A549 (cell line): Measurements from ENCODE around the gene ITGB8. TPM values are rescaled to one million over a fixed set of nuclear protein-coding genes. Genes with fewer than 3 reads are reported as not detected.

Source experiments
- ATAC-seq, 2 experiments: fragments of 200-7000 bp in 1 of 2; fragments of >200 bp in 1 of 2; cut with Nextera tagmentation in 1 of 2; cut with Tn5 transposase in 1 of 2; 3 replicates each; pipeline versions ENCODE4 v1.8.0 to v1.9.1; 2018 to 2020; ENCODE audit warnings: mild to moderate bottlenecking in 1 of 2, moderate library complexity in 1 of 2
- CTCF ChIA-PET: fragments of 300-600 bp; sonication (Branson Sonifier 250); formaldehyde crosslinking; extraction: SDS; loops from one replicate; lab custom pipeline; 2021; ENCODE audit warnings: antibody characterized with exemption, inconsistent platforms; lab: Yijun Ruan, JAX
- POLR2A ChIA-PET: fragments of 350-600 bp; formaldehyde crosslinking; extraction: SDS; loops from one replicate; lab custom pipeline; 2021; ENCODE audit warnings: antibody characterized with exemption, inconsistent platforms; lab: Yijun Ruan, JAX
- DNase-seq, 2 experiments: peaks; one replicate each; pipeline versions ENCODE4 v3.0.0 to v3.0.0-alpha.2; 2011 to 2016; ENCODE audit warnings: low read depth in 1 of 2, low spot score in 1 of 2
- FAIRE-seq: peaks from 2 replicates; lab custom pipeline; 2011; peaks lifted over from hg19 to GRCh38; lab: Jason Lieb, UNC
- H3K27ac ChIP-seq, 2 experiments: fragments of >200 bp; sonication (Bioruptor Twin); formaldehyde crosslinking; 3 replicates each; pipeline ENCODE4 v1.5.1; 2016 to 2017
- H3K4me1 ChIP-seq: fragments of >200 bp; sonication (Bioruptor Twin); formaldehyde crosslinking; 3 replicates; pipeline ENCODE4 v1.6.1; 2016
- H3K4me2 ChIP-seq: fragments of >200 bp; sonication (Bioruptor Twin); formaldehyde crosslinking; 3 replicates; pipeline ENCODE4 v1.6.1; 2016
- H3K4me3 ChIP-seq: fragments of >200 bp; sonication (Bioruptor Twin); formaldehyde crosslinking; 3 replicates; pipeline ENCODE4 v1.5.1; 2016
- H3K9me3 ChIP-seq: fragments of >200 bp; sonication (Bioruptor Twin); formaldehyde crosslinking; 3 replicates; pipeline ENCODE4 v1.6.1; 2016
- BHLHE40 ChIP-seq: IDR thresholded peaks from 2 replicates; pipeline ENCODE4 v1.6.1; 2012; ENCODE audit warnings: low read depth, low read length, inconsistent platforms
- CBX2 ChIP-seq: fragments of 200-600 bp; sonication (generic); IDR thresholded peaks from 2 replicates; pipeline ENCODE4 v1.6.1; 2016; ENCODE audit warnings: low read depth, mild to moderate bottlenecking, borderline replicate concordance
- CHD4 ChIP-seq: fragments of 200-600 bp; sonication (generic); IDR thresholded peaks from 2 replicates; pipeline ENCODE4 v1.6.1; 2016; ENCODE audit warnings: antibody characterized with exemption, mild to moderate bottlenecking, borderline replicate concordance
- ESRRA ChIP-seq: fragments of 150-350 bp; IDR thresholded peaks from 2 replicates; pipeline ENCODE4 v1.6.1; 2014; ENCODE audit warnings: mild to moderate bottlenecking, low read length, borderline replicate concordance
- FOSB ChIP-seq: fragments of 250-450 bp; sonication (Bioruptor Pico); IDR thresholded peaks from 2 replicates; pipeline ENCODE4 v1.5.0; 2020; ENCODE audit warnings: mild to moderate bottlenecking, moderate library complexity
- HDAC2 ChIP-seq: fragments of 200-600 bp; sonication (generic); IDR thresholded peaks from 2 replicates; pipeline ENCODE4 v1.6.1; 2016
- HEYL ChIP-seq: fragments of 250-450 bp; sonication (Bioruptor Pico); IDR thresholded peaks from 2 replicates; pipeline ENCODE4 v1.8.0; 2021; ENCODE audit warnings: mild to moderate bottlenecking, moderate library complexity
- HOXB13 ChIP-seq: fragments of 250-450 bp; sonication (Bioruptor Pico); IDR thresholded peaks from 2 replicates; pipeline ENCODE4 v1.5.0; 2020; ENCODE audit warnings: low read depth, mild to moderate bottlenecking, moderate library complexity
- JUNB ChIP-seq: fragments of >200 bp; sonication (Bioruptor Twin); formaldehyde crosslinking; IDR thresholded peaks from 2 replicates; pipeline ENCODE4 v1.6.1; 2016
- MAFK ChIP-seq: fragments of 450-650 bp; IDR thresholded peaks from 2 replicates; pipeline ENCODE4 v1.6.1; 2014; ENCODE audit not compliant: partially characterized antibody
- NPAS2 ChIP-seq: fragments of 250-450 bp; sonication (Bioruptor Pico); IDR thresholded peaks from 2 replicates; pipeline ENCODE4 v1.8.0; 2022; ENCODE audit warnings: mild to moderate bottlenecking, moderate library complexity, borderline replicate concordance
- PHF8 ChIP-seq: fragments of 200-600 bp; sonication (generic); IDR thresholded peaks from 2 replicates; pipeline ENCODE4 v1.6.1; 2016; ENCODE audit warnings: low read depth, mild to moderate bottlenecking, antibody characterized with exemption, moderate library complexity, borderline replicate concordance
- POLR2AphosphoS2 ChIP-seq: conservative IDR thresholded peaks from 2 replicates; pipeline ENCODE4 v1.6.1; 2012; ENCODE audit warnings: low read length, improper control_type of control experiment, inconsistent platforms
- RCOR1 ChIP-seq: fragments of 150-350 bp; IDR thresholded peaks from 2 replicates; pipeline ENCODE4 v1.6.1; 2014; ENCODE audit warnings: antibody characterized with exemption, low read length, low read depth
- RNF2 ChIP-seq: fragments of 200-600 bp; sonication (generic); IDR thresholded peaks from 2 replicates; pipeline ENCODE4 v1.6.1; 2016; ENCODE audit warnings: low read depth, mild to moderate bottlenecking, antibody characterized with exemption, moderate library complexity, borderline replicate concordance
- SREBF2 ChIP-seq: fragments of 450-650 bp; IDR thresholded peaks from 2 replicates; pipeline ENCODE4 v1.6.1; 2014; ENCODE audit warnings: mild to moderate bottlenecking, moderate library complexity
- TP53 ChIP-seq: fragments of 250-450 bp; sonication (Bioruptor Pico); IDR thresholded peaks from 2 replicates; pipeline ENCODE4 v1.5.0; 2021; ENCODE audit warnings: mild to moderate bottlenecking, moderate library complexity
- ZSCAN20 ChIP-seq: fragments of 250-450 bp; sonication (Bioruptor Pico); IDR thresholded peaks from 2 replicates; pipeline ENCODE4 v1.8.0; 2022; ENCODE audit warnings: mild to moderate bottlenecking, moderate library complexity
- WGBS: methylation state at CpG from one replicate; pipeline ENCODE4 v1.1.6; 2017; ENCODE audit errors: missing lambda C conversion rate; 5-methylcytosine and 5-hydroxymethylcytosine counted together
- polyA plus RNA-seq, 4 experiments: library from polyadenylated mRNA; depleted of rRNA in 3 of 4; stranded (reverse); fragments of >200 nt; fragmentation: RNase III in 1 of 4; extraction: RNeasy Plus Mini Kit Qiagen cat#74134 plus additional on column Dnase treatment in 1 of 4; gene quantifications; 2 replicates in 3 of 4; 3 replicates in 1 of 4; pipeline ENCODE4 v1.2.3, GENCODE V29; 2011 to 2017
- TF ChIP-seq, protein P1 (sequence below): fragments of 200-600 bp; sonication (generic); IDR thresholded peaks from 2 replicates; pipeline ENCODE4 v1.6.1; 2016; ENCODE audit warnings: antibody characterized with exemption, mild to moderate bottlenecking, moderate library complexity
- TF ChIP-seq, protein P2 (sequence below): IDR thresholded peaks from 2 replicates; pipeline ENCODE4 v1.6.1; 2012
- TF ChIP-seq, protein P3 (sequence below): IDR thresholded peaks from 2 replicates; pipeline ENCODE4 v1.6.1; 2012
- TF ChIP-seq, protein P4 (sequence below): IDR thresholded peaks from 2 replicates; pipeline ENCODE4 v1.6.1; 2012; ENCODE audit warnings: low read depth, borderline replicate concordance

ITGB8 gene
- polyA plus RNA-seq, 2 of the 4 experiments (the other 2 are of a cell fraction) = 0.39 to 0.67 TPM

DNA sequence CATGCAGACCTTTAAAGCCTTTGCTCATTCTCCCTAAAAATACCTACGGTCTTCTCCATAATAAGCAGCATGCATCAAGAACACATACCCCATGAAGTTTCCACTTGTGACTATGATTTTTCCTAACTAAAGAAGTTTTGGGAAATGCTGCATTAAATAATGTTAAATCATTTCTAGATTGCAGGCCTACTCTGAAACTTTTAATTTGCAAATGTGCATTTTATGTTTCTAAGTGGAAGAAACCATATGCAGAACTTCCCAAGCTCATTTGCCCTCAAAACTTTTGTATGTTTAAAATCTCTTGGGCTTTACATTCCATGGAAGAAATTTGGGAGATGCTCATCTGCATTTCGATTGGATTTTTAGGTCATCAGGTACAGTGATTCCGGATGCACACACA is 63.6 kb downstream of the ITGB8 start (continued):
- TF ChIP-seq ESRRA (no peak), MAFK (no peak), FOSB (CRISPR knock-in tag) (no peak)

DNA sequence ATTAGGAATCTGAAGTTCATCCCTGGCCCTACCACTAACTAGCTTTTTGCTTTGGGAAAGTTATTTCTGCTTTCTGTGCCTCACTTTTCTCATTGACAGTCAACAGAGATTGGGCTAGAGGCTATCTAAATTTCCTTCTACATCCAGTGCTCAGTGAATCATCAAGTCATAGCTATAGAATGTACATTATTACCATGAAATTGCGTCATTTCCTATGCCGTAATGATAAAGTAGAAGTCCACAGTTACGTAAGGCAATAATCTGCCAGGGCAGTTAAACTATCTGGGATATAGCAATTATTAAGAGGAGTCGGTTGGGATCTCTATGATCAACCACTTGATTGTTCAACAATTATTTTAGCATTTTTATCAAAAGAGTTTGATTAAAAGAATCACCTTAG is 64.4 kb downstream of the ITGB8 start:
- CTCF ChIA-PET = no interaction called here

DNA sequence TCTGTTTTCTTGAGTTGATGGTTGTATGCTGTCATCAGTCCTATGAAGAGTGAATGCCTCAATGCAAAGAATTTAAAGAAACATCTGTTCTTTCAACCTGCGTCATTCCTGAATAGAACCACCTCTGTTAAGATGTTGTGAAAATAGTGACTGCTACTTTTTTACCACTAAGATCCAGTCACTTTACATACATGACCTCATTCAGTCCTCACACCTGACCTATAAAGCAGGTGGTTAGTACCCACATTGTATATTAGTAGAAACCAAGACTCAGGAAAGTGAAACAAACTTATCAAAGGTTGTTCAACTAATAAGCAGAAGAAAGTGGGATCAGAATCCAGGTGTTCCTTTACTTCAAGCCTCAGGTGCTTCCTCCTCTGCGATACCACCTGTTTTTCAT is 64.8 kb downstream of the ITGB8 start:
- no peaks in the 10 kb centered on the region for H3K9me3 ChIP-seq

More for the DNA sequence above, 64.4 kb downstream of the ITGB8 start:
- no peak overlapping the region for H3K4me2 ChIP-seq
- no peak for ATAC-seq
- POLR2A ChIA-PET = no interaction called here
- no peak for DNase-seq
- no peak for FAIRE-seq
- no peak overlapping the region for H3K4me3 ChIP-seq
- H3K4me1 ChIP-seq = peaks cover 23% of the 10 kb centered on the region
- TF ChIP-seq RCOR1 = no peak
- TF ChIP-seq HOXB13 (CRISPR knock-in tag) = no peak
- TF ChIP-seq, protein P1, sequence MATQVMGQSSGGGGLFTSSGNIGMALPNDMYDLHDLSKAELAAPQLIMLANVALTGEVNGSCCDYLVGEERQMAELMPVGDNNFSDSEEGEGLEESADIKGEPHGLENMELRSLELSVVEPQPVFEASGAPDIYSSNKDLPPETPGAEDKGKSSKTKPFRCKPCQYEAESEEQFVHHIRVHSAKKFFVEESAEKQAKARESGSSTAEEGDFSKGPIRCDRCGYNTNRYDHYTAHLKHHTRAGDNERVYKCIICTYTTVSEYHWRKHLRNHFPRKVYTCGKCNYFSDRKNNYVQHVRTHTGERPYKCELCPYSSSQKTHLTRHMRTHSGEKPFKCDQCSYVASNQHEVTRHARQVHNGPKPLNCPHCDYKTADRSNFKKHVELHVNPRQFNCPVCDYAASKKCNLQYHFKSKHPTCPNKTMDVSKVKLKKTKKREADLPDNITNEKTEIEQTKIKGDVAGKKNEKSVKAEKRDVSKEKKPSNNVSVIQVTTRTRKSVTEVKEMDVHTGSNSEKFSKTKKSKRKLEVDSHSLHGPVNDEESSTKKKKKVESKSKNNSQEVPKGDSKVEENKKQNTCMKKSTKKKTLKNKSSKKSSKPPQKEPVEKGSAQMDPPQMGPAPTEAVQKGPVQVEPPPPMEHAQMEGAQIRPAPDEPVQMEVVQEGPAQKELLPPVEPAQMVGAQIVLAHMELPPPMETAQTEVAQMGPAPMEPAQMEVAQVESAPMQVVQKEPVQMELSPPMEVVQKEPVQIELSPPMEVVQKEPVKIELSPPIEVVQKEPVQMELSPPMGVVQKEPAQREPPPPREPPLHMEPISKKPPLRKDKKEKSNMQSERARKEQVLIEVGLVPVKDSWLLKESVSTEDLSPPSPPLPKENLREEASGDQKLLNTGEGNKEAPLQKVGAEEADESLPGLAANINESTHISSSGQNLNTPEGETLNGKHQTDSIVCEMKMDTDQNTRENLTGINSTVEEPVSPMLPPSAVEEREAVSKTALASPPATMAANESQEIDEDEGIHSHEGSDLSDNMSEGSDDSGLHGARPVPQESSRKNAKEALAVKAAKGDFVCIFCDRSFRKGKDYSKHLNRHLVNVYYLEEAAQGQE = no peak
- no peak for TF ChIP-seq HEYL (CRISPR knock-in tag)
- no peak for TF ChIP-seq CBX2
- TF ChIP-seq PHF8 = no peak
- no peak for TF ChIP-seq CHD4
- no peak for TF ChIP-seq NPAS2 (CRISPR knock-in tag)
- TF ChIP-seq HDAC2 = no peak
- H3K9me3 ChIP-seq = no peaks in the 10 kb centered on the region
- 74% methylated on average over 4 of the region's 4 CpGs for WGBS
- no peak overlapping the region for H3K27ac ChIP-seq

DNA sequence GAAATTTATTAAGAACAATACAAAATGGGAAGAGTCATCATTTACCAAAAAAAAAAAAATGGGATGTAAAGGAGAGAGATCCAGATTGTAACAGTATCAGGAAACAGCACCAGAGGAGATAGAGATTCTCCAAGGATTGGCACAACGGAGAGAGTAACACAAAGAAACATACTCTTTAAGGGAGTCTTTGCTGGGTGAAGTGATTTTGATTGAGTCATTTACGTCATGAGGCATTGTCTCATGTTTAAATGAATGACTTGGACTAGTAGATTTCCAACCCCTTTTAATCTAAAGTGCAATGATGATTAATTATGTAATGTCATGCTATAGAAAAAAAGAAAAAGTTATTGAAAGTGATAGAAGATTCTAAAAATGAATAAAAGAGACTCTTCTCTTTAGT is 68.8 kb downstream of the ITGB8 start:
- WGBS = 54% methylated on average over 2 of the region's 2 CpGs
- TF ChIP-seq HEYL (CRISPR knock-in tag) = no peak
- no peak for TF ChIP-seq HDAC2
- TF ChIP-seq, protein P2, sequence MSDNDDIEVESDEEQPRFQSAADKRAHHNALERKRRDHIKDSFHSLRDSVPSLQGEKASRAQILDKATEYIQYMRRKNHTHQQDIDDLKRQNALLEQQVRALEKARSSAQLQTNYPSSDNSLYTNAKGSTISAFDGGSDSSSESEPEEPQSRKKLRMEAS = no peak
- TF ChIP-seq RNF2 = no peak
- no peak for TF ChIP-seq RCOR1
- no peak for TF ChIP-seq MAFK
- TF ChIP-seq PHF8 = no peak
- TF ChIP-seq, protein P3, sequence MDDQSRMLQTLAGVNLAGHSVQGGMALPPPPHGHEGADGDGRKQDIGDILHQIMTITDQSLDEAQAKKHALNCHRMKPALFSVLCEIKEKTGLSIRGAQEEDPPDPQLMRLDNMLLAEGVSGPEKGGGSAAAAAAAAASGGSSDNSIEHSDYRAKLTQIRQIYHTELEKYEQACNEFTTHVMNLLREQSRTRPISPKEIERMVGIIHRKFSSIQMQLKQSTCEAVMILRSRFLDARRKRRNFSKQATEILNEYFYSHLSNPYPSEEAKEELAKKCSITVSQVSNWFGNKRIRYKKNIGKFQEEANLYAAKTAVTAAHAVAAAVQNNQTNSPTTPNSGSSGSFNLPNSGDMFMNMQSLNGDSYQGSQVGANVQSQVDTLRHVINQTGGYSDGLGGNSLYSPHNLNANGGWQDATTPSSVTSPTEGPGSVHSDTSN = no peak
- no peak for TF ChIP-seq JUNB
- no peak for TF ChIP-seq BHLHE40
- TF ChIP-seq, all 56 proteins: peak for 0
- no peak for DNase-seq
- POLR2A ChIA-PET = no interaction called here
- Histone ChIP-seq H3K9me3 (no peaks in the 10 kb centered on the region), H3K4me2 (no peak overlapping the region), H3K4me1 (peaks cover 4% of the 10 kb centered on the region; the same call in 1 of the 3 replicates), H3K27ac (no peak overlapping the region), H3K4me3 (no peak overlapping the region)
- ATAC-seq = no peak
- FAIRE-seq = no peak
- CTCF ChIA-PET = no interaction called here

More for the DNA sequence above, 64.8 kb downstream of the ITGB8 start:
- ATAC-seq (no peak), DNase-seq (no peak), FAIRE-seq (no peak)
- TF ChIP-seq POLR2AphosphoS2 = no peak
- no peak for TF ChIP-seq TP53 (CRISPR knock-in tag)
- no peak for TF ChIP-seq SREBF2
- TF ChIP-seq, protein P3 = no peak
- TF ChIP-seq, protein P4, sequence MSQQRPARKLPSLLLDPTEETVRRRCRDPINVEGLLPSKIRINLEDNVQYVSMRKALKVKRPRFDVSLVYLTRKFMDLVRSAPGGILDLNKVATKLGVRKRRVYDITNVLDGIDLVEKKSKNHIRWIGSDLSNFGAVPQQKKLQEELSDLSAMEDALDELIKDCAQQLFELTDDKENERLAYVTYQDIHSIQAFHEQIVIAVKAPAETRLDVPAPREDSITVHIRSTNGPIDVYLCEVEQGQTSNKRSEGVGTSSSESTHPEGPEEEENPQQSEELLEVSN = no peak
- no peak for TF ChIP-seq JUNB
- no peak for TF ChIP-seq HEYL (CRISPR knock-in tag)
- no peak for TF ChIP-seq ZSCAN20 (CRISPR knock-in tag)
- Histone ChIP-seq H3K4me1 (peaks cover 23% of the 10 kb centered on the region), H3K4me2 (no peak overlapping the region), H3K27ac (no peak overlapping the region), H3K4me3 (no peak overlapping the region)
- CTCF ChIA-PET = no interaction called here
- POLR2A ChIA-PET = no interaction called here
- 87% methylated on average over 2 of the region's 2 CpGs for WGBS
